IPS-NIHi7 (cell line): Measurements from ENCODE around the gene SLC17A1.
A peak's percentile ranks its signal among the peaks of the same experiment; 100 is the strongest.
"Not testable (repeated sequence)": the region's sequence is repeated elsewhere in the genome, so short reads cannot be mapped to it uniquely, and the experiment has no call there.

Source experiments
- DNase-seq: peaks from one replicate; pipeline ENCODE4 v3.0.0; 2012; ENCODE audit warnings: mixed read lengths; ENCODE audit errors: extremely low spot score

Gene SLC17A1

DNA sequence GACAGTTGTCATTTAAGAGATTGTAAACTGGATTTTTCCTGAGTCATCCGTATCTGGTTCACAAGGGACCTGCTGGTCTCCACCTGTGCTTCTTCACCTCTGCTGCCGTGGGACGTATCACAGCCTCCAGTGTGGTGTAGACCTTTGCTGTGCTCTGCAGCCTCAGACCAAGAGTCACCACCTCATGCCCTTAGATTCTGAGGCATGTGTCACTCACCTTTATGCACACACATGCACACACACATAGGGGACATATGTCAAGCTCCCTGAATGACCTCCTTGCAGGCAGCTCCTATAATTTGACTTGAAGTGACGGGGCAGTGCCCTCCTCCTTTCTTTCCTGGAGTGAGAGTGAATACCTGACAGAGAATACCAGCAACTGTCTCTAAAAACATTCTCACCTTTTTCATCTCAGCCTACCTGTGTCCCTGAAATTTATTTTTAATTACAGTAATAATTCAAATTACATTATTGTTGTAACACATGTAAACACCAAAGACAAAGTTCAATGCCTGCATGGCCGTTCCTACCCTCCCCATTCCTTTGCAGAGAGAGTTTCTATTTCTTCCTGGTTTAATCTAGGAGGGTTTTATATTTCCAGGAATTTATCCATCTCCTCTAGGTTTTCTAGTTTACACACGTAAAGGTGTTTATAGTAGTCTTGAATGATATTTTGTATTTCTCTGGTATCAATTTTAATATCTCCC lies 73.8 kb downstream of the SLC17A1 start:
- no peak for DNase-seq

DNA sequence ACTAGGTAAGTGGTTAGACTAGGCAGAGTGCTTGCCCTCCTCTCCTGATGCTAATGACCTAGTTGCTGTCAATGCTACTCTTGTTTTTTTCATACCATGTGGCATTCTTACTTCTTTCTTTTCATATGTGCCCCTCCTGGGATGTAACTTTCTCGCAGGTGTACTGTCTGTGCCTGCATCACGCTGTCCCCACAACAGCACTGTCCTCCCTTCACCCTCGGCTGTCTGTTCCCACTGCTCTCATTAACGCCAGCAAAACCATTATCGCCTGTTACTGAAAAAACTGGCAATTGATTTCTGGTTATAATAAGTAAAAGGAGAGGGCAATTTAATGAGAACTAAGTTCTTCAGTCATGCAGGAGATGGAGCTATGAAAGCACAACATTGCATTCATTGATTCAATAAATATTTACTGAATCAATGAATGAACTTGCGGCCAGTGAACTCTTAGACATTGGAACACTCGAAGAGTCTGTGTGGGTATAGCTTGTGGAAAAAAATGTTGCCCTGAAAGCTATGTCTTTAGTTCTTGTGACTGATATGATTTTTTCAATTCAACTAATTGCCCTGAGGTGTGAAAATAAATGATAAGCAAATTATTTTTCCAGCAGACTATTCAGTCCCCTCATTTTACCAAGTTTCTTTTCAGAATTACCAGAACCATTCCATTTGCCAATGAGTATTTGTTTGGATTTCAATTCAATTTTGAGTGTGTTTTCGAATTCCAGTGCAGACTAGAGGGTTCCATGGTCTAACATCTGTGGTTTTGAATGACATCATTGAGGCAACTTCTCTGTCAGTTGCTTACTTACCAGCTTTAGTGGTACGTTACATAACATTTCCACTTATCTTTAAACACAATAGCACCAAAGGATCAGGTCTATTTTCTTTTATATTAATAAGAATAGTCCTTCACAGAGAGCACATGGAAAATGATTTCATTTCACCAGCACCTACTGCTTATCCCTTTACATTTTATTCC lies 75.2 kb downstream of the SLC17A1 start:
- no peak for DNase-seq

DNA sequence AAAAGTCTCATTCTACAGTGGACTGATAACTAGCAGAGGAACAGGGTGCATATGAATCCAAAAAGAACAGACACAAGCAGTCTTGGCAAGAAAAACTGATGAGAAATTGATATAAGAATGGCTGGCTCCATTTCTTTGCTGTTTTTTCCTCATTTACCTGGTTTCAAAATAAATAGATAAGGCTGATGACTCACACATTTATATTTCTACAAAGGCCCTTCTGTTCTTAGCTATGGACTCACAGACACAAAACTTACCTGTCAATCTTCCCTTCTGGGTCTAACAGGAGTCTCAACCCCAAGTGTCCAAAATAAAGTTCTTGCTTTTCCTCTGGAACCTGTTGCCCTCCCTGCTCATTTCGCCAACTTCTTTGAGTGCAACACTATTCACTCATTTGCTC lies 76.4 kb downstream of the SLC17A1 start:
- no peak for DNase-seq

DNA sequence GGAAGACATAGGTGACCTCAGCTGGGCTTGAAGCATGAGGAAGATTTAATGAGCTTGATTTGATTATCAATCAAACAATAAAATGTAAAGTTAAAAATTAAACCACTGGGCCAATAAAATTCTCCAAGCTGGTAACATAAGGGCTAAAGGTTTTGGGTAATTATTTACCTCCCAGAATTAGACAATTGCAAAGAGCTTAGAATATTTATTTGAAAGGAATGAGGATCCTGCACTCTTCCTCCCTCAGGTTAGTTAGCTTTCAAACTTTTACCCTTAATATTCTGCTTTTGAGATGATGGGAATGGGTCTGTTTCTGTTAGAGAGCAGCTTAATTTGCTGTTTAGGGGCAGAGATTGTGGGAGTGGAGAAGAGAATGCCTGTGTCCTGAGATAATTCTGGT lies 77.3 kb downstream of the SLC17A1 start, which contains the start of gene SLC17A4:
SLC17A4 (plus strand) TSS at position 208 of the 400 bp plus-strand sequence. CDS start 7,221 bp downstream, outside the sequence.
- DNase-seq = no peak

DNA sequence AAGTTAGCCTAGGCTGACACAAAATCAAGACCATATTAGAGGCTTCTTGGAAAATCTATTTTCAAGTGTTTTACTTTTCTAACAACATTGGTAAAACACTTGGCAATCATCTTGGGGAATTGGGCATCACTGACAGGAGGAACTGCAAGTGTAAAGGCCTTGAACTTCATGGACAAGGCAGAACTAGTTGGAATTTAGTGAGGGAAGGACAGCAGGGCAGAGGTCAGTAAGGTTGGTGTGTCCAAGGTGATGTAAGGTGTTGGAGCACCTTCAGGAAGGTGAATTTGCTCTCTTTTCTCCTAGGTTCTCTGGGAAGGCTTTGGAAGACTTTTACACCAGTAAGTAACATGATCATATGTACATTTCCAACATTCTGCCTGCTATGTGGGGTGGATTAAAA lies 78.8 kb downstream of the SLC17A1 start:
- DNase-seq = no peak

DNA sequence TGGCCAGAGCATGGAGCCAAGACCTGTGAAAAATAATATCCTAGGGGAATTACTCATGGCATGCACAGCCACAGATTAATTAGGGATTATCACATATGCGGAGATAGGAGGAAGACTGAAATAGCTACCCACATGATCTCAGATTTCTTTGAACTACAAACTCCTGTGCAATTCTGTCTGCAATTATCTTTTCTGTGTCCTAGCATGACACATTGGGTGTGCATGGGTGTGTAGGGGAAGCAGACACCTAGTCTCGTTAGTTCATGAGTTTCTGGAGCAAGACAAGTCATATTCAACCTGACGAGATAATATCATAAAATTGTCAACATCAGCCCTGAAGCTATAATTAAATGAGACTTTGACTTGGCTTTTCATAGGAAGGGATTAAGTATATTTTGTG lies 80.9 kb downstream of the SLC17A1 start:
- no peak for DNase-seq

DNA sequence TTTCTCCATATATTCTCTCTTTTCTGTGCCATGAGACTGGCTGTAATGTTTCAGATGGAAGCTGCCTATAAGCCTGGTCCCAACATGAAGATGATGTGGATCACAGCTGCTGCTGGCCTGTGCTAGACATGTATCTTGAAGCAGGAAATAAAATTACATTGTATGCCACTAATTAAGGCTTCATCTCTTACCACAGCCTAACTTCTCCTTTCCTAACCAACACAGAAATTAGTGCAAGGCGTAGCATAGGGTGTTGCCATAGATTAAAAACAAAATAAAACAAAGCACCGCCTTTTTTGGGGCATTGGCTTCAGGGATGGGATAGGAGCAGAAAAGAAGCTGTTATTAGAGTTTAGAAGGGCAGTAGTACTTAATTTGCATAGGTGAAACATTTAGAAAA lies 82.0 kb downstream of the SLC17A1 start:
- DNase-seq = no peak

DNA sequence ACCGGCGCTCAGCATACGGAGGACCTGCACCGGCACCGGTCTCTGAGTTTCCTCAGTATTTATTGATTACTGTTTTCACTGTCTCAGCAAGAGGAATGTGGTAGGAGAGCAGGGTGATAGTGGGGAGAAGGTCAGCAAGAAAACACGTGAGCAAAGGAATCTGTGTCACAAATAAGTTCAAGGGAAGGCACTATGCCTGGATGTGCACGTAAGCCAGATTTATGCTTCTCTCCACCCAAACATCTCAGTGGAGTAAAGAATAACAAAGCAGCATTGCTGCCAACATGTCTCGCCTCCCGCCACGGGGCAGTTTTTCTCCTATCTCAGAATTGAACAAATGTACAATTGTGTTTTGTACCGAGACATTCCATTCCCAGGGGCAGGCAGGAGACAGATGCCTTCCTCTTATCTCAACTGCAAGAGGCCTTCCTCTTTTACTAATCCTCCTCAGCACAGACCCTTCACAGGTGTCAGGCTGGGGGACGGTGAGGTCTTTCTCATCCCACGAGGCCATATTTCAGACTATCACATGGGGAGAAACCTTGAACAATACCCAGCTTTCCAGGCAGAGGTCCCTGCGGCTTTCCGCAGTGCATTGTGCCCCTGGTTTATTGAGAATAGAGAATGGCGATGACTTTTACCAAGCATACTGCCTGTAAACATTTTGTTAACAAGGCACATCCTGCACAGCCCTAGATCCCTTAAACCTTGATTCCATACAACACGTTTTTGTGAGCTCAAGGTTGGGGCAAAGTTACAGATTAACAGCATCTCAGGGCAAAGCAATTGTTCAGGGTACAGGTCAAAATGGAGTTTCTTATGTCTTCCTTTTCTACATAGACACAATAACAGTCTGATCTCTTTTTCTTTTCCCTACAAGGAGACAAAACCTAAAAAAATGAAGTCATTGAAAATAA lies 83.0 kb downstream of the SLC17A1 start:
- not testable (repeated sequence) for DNase-seq

DNA sequence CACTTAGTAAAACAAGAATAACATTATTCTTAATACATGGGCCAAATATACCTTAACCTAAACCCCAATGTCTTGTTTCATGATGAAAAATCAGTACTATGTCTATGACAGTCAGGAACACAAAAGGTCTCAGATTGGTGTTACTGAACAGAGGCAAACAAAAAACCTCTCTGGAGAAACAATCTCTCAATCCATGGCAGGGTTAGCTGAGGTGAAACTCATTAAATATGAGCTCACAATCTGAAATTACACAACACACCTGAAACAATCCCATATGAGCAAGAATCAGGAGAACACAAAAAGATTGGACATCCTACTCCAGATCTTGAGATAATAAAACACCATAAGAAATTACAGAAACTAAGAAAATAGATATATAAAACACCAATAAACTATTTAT lies 83.8 kb downstream of the SLC17A1 start:
- no peak for DNase-seq

DNA sequence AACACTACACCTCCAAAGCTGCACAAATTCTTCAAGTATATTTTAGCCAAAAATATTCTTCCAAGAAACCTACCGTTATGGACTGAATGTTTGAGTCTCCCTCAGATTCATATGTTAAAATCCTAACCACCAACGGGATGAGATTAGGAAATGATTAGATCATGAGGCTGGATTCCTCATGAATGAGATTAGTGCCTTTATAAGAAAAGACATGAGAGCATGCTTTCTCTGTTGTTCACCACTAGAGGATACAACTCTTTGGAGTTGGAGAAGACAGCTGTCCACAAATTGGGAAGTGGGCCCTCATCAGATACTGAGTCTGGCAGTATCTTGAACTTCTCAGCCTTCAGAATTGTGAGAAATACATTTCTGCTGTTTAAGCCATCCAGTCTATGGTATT lies 84.4 kb downstream of the SLC17A1 start:
- DNase-seq = no peak

DNA sequence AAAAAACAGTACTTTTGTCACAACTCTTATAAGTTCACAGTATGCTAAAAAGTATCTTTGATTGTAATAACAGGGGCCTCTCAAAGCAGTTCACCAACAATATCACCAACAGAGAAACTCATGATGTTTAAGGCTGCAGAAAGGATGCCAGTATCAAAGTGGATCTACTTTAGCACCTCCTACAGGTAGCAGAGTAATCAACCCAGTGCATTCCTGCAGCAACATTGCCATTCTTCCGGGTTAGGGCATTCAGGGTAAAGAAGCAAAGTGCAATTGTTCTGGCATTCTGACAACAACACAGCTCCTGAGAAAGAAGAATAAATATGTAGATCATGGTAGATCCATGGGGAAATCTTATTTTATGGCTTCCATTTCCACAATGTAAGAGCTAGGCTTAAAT lies 84.9 kb downstream of the SLC17A1 start:
- peak; percentile 44 for DNase-seq

DNA sequence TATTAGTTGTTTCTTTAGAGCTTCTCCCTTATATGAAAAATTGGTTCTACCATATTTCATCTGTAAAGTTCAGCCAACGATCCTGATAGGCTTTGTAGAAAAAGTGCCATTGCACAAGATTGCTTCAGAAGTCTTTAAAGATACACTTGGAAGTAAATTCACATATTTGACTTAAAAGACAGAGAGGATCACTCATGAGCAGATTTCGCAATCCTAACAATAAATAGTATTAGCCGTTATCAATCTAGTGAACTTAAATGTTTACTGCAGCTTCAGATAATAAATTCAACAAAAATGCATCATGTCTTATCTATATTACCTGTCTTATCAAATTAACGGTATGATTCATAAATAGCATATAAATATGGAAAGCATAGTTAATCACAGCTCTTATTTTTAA lies 86.0 kb downstream of the SLC17A1 start:
- no peak for DNase-seq

DNA sequence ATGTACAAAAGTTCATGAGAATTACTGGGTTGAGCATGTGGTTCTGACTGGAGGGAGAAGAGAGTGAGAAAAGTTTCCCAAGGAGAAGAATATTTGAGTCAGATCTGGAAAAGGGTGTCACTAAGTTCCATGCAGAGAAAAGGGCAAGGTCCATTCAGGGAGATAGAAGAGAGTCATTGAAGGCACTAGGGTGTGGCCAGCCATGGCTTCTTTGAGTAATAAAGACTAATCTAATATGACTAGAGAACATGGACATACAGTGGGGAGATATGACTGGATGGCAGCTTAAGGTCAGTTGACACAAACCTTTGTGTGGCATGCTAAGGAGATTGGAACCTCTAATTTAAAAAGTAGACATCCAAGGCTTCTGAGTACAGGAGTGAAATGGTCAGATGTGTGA lies 88.0 kb downstream of the SLC17A1 start:
- DNase-seq = no peak

DNA sequence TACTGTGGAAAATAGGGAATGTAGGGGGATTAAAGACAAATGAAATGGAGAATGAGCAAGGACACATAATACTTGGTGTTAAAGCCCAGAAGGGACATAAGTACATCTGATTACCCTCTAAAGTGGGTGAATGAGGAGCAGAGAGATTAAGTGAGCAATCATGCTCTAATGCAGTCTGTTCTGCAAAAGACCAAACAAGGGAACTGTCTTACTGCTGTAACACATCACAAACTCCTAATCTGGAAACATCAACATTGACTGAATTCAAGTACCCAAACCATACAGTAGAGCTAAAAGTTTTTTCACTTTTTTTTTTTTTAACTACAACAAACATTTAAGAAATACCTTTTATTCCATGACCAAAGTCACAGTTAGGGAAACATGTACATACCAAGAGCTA lies 96.6 kb downstream of the SLC17A1 start:
- no peak for DNase-seq
